DMS53 treated with DMSO at 0.1 percent for 48 hours (cell line): ENCODE measurements around the gene SCMH1.
"Not testable (repeated sequence)": the region's sequence is repeated elsewhere in the genome, so short reads cannot be mapped to it uniquely, and the experiment has no call there.

ENCODE experiments used
- DNase-seq: peaks from one replicate; lab custom pipeline; 2025; ENCODE audit not compliant: unreplicated experiment; lab: John Stamatoyannopoulos, UW

Gene SCMH1

DNA sequence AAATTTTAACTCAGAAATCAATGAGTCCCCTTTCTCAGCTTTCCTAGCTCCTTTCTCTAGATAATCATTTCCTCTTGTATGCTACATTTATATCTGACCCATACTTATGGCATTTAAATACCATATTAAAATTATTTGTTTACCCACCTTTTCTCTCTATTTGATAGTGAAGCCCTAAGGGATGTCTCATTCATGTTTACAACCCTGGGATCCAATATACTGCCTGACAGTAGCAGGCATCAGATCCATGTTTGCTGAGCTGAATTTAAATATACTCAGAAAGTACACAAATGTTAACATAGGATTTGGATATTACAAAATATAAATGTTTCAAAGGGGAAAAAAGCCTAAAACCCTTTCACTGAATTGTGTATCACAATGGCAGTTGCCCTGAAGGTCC lies 26.5 kb downstream of the SCMH1 start:
- no peak for DNase-seq

DNA sequence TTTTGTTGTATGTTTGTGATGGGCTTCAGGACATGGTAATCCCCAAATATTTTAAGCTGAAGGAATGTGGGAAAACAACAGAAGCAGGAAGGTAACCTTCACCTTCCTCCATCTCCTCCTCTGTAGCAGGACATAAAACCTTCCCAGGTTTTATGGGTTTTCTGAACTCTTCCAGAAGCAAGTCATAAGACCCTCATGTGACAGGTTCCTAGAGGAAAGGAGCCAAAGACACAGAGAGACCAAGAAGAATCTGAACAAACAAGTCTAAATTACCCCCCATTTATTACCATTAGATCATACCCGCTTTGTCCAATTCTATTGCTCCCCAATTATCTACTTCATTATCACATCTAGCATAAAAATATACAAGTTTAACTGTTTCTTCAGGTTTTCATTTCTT lies 28.8 kb downstream of the SCMH1 start:
- DNase-seq = no peak

DNA sequence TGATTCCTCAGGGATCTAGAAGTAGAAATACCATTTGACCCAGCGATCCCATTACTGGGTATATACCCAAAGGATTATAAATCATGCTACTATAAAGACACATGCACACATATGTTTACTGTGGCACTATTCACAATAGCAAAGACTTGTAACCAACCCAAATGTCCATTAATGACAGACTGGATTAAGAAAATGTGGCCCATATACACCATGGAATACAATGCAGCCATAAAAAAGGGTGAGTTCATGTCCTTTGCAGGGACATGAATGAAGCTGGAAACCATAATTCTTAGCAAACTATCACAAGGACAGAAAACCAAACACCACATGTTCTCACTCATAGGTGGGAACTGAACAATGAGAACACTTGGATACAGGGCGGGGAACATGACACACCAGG lies 30.5 kb downstream of the SCMH1 start:
- DNase-seq = not testable (repeated sequence)

DNA sequence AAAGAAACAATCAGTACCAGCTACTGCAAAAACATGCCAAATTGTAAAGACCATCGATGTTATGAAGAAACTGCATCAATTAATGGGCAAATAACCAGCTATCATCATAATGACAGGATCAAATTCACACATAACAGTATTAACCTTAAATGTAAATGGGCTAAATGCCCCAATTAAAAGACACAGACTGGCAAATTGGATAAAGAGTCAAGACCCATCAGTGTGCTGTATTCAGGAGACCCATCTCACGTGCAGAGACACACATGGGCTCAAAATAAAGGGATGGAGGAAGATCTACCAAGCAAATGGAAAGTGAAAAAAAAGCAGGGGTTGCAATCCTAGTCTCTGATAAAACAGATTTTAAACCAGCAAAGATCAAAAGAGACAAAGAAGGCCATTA lies 35.1 kb downstream of the SCMH1 start:
- DNase-seq = not testable (repeated sequence)

DNA sequence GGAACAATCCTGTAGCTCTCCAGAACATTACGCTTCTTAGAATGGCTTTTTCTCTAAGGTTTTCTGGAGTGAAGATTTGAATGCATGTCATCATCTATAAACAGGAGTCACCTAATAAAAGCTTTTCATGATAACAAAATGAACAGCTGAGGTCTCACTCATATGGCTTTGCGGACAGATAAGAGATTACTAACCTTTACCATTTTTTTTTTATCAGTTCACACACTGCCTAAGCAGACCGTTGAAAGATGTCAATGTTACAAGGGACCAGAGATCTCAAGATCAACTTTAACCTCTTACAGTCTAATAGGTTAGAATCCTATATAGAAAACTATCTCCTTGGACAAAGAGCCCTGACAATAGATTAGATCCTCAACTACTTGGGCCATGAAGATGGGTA lies 41.4 kb downstream of the SCMH1 start:
- no peak for DNase-seq

DNA sequence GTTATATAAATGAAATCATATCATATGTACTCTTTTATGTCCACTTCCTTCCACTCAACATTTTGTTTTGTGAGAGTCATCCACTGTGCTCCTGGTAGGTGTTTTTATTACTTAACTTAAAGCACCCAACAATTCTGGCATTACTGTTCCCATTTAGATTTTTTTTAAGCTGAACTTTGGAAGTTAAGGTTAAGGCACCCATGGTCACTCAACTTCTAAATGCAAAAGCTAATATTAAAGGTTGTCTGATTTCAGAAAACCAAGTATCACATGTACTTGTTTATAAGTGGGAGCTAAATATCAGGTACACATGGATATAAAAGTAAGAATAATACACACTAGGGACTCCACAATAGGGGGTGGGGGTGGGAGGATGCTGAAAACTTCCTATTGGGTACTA lies 42.7 kb downstream of the SCMH1 start:
- no peak for DNase-seq

DNA sequence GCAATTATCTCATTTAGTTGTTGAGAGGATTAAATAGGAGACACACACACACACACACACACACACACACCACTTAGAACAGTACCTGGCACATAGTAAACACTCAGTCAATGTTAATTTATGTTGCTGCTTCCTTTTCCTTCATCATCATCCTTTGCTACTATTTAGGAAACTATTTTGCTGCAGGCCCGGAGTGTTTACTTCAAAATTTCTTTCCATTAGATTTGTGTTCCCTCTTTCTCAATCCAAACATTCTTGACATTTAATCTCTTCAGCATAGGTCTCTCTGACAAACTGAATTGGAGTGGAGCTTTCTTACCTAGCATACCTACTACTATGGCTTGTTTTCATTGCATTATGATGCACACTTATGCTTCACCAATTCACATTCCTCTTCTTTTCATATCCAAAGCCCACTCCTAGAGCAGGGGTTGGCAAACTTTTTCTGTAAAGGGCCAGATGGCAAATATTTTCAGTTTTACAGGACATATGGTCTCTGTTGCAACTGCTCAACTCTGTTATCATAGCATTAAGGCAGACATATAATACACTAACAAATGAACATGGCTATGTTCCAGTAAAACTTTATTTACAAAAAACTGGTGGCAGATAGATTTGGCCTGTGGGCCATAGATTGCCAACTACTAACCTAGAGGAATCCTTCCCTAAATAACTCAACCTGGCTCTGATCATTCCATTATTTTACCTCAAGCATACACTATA lies 49.5 kb downstream of the SCMH1 start:
- no peak for DNase-seq

DNA sequence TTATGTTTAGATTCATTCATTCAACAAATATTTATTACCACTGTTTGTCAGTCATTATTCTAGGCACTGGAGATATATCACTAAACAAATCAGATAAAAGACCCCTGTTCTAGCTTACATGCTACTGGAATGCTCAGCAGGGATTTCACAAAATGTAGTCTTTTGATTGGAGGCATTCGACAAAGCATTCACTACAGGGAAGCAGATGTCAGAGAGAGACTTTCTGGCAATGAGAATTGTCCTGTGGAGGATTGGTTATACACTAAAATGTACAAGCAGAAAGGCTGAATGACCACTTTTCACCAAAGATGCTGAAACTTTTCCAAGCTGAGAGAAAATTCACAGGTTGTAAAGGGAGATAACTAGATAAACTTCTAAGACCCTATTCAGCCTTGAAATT lies 57.7 kb downstream of the SCMH1 start:
- DNase-seq = no peak

DNA sequence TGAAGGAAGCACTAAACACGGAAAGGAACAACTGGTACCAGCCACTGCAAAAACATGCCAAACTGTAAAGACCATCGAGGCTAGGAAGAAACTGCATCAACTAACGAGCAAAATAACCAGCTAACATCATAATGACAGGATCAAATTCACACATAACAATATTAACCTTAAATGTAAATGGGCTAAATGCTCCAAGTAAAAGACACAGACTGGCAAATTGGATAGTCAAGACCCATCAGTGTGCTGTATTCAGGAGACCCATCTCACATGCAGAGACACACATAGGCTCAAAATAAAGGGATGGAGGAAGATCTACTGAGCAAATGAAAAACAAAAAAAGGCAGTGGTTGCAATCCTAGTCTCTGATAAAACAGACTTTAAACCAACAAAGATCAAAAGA lies 63.9 kb downstream of the SCMH1 start:
- not testable (repeated sequence) for DNase-seq

DNA sequence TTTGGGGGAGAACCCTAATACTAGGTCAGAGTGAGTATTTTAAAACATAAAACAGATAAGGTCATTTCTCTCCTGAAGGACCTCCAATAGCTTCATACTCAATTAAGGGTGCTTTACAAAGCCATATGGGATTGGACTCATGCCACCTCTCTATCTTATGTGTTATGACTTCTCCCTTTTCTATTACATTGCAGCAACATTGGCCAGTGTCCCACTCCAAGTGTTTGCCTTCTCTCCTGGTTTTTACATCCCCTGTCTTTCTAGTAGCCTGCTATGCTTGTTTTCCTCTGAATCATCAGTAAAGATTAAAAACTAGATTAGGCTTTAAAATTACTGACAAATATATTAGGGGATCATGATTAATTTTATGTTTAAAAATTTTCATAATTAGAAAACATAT lies 66.6 kb downstream of the SCMH1 start:
- DNase-seq = no peak

DNA sequence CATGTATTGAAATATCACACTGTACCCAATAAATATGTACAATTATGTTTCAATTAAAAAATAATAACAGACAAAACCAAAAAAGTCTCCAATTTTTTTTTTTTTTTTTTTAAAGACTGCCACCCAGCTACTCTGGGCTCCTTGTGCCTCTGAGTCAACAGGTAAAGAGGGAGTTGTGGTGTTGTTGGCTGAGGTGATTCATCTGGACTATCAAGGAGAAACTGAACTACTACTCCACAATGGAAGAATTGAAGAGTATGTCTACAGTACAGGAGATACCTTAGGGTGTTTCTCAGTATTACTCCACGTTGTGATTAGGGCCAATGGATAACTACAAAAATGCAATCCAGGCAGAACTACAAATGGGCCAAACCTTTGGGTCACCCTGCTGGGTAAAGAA lies 67.9 kb downstream of the SCMH1 start:
- DNase-seq = no peak

DNA sequence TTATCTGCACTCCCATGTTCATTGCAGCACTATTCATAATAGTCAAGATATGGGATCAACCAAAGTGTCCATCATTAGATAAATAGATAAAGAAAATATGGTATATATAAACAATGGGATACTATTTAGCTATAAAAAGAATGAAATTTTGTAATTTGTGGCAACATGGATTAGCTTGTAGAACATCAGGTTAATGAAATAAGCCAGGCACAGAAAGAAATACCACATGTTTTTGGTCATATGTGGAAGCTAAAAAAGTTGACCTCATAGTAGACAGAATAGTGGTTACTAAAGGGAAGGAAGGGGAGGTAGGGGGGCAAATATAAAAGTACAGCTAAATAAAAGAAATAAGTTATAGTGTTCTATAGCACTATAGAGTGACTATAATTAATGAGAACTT lies 68.5 kb downstream of the SCMH1 start:
- DNase-seq = no peak

DNA sequence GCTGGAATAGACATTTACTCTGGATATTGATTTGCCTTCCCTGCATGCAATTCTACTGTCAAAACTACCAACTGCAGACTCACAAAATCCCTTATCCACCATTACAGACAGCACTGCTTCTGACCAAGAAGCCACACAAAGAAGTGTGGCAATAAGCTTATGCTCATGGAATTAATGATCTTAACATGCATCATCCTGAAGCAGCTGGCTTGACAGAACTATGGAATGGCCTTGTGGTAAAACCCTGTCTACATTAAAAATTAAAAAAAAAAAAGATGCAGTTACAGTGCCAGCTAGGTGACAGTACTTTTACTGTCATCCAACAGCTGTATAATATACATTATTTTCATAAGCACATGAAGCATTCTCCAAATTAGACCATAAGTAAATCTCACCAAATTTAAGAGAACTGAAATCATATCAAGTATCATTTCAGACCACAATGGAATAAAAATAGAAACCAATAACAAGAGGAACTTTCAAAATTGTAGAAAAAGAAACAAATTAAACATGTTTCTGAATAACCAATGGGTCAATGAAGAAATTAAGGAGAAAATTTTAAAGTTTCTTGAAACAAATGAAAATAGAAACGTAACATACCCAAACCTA lies 70.7 kb downstream of the SCMH1 start:
- no peak for DNase-seq

DNA sequence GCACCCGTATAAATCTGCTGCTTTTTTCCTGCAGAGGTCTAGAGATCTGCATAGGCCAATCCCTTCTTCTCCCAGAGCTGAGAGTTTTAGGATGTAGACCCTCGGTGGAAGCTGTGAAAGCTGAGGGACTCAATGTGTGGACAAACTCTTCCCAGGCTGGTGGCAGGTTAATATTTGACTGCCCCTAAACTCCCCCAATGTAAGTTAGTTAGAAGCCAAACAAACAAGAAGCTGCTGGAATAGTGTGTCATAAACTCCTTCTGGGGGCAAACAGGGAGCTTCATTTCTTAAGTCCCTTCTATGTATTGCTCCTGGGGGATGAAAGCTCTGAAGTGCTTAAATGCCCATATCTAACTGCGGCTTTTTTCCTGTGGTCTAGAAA lies 72.3 kb downstream of the SCMH1 start:
- no peak for DNase-seq

DNA sequence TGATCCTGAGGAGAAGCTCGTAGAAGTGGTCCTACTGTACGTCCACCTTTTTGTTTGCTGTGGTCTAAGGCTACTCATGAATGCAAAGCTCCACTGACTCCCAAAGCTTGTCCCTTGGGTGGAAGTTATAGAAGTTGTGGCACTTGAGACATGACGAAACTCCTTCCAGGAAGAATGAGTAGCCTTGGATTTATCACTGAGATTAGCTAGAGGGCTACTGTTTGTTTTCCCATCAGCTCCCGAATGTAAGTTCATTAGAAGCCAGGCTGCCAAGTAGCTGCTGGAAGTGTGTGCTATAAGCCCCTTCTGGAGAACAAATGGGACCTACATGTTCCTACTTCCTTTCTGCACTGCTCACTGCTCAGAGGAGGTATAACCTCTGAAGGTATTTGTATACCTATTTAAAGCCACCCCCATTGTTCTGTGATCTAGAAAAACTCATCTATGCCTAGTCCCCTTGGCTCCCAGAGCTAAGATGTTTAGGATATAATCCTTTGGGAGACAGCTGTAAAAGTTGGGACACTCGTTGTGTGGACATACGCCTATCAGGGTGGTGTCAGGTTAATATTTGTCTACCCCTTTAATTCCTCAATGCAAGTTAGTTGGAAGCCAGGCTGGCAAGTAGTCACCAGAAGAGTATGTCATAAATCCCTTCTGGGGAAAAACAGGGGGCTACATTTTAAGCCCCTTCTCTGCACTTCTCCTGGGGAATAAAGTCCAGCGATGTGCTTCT lies 72.9 kb downstream of the SCMH1 start:
- DNase-seq = no peak

DNA sequence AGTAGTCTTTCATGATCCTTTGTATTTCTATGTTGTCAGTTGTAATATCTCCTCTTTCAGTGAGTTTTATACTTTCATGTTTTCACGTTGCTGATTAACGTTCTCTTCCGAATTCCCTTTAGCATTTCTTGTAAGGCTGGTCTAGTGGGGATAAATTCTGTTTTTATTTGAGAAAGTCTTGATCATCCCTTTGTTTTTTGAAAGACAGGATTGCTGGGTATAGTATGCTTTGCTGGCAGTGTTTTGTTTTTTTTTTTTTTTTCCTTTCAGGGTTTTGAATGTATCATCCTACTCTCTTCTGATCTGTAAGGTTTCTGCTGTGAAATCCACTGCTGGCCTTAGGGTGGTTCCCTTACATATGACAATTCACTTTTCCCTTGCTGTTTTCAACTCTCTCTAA lies 74.4 kb downstream of the SCMH1 start:
- DNase-seq = no peak

DNA sequence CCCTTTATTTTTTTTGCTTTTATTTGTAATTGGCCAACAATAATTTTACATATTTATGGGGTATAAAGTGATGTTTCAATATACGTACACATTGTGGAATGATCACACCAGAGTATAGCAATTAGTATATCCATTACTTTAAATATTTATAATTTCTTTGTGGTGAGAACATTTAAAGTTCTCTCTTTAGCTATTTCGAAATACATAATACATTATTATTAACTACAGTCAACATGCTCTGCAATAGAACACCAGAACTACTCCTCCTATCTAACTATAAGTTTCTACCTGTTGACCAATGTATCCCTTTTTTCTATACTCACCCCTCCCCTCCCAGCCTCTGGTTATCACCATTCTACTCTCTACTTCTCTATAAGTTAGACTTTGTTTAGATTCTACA lies 77.4 kb downstream of the SCMH1 start:
- DNase-seq = no peak

DNA sequence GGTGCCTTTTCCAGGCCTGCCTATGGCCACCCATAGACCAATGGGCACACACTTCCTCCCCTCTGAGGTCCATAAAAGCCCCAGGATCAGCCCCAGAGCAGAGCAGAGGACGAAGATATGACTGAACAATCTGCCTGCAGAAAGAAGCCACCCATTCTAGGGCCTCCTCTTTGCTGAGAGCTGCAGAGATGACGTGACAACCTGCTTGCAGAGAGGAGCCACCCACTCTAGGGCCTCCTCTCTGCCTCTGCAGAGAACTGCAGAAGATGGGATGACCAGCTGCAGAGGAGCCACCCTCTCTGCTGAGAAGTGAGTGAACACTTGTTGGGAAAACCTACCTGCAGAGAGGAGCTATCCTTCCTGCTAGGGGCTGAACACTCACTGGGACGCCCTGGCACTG lies 79.7 kb downstream of the SCMH1 start:
- DNase-seq = no peak

DNA sequence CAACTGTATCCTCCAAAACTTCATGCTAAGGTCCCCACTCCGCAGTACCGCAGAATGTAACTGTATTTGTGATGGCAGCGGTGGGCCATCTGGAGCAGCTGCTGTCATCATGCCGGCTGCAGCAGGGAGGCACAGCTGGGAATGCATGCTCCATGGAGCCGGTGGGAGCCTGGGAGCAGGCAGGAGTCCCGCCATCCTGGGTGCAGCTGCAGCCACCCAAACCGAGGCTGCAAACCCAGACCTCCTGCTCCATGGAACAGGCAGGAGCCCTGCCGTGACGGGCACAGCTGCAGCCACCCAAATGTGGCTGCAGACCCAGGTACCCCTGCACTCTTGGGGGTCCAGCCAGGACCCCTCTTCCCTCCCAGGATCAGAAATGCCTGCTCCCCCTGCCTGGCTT lies 80.3 kb downstream of the SCMH1 start:
- DNase-seq = no peak

DNA sequence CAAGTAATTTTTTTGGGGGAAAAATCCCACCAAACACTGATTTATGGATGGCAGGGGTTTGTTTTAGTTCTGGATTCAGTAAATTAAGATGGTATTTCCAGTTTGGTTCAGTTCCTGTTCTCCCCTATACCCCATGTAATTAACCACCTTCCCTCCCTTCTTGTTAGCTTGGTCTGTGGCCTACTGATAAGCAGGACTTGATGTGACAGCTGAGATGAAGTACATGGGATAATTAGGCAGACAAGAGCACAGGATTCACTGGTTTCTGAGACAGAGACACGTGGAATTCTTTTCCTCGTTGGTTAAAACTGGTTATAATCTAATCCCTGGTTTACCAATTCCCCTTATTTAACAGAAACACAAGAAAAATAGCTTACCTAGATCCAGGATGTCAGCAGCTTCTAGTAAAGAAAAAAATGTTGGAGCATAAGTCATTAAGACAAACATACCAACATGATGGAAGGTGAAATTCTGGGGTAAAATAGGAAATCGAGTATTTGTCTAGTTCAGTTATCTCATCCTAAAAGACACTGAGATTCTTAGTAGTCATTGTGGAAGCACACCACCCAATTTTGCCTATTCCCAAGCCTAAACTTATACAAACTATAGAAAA lies 81.5 kb downstream of the SCMH1 start:
- no peak for DNase-seq

DNA sequence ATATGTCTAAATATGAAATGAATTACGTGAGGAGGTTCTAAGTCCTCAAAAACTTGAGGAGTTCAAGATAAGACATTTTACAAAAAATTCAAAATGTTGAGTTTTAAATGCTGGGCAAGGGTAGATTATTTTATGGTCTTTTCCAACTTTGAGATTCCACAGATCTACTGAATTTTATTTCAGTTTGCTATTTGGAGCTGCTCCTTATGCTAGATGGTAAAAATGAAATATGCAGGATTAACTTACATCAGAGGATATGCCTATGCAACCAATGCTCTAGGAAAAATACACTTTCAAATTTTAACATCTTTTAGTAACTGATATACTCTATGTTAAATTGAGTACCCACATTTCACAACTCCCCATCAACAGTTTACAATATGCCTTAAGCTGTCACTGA lies 83.1 kb downstream of the SCMH1 start:
- no peak for DNase-seq
